HG03066 (cell line): Measurements from ENCODE around the gene CNPY3.
"Not testable (repeated sequence)": the region's sequence is repeated elsewhere in the genome, so short reads cannot be mapped to it uniquely, and the experiment has no call there.

ENCODE experiments used
- ATAC-seq: cut with Tn5 transposase; IDR thresholded peaks from one replicate; pipeline ENCODE4 v1.9.1; 2021; ENCODE audit warnings: low read depth; ENCODE audit not compliant: unreplicated experiment

Gene CNPY3

DNA sequence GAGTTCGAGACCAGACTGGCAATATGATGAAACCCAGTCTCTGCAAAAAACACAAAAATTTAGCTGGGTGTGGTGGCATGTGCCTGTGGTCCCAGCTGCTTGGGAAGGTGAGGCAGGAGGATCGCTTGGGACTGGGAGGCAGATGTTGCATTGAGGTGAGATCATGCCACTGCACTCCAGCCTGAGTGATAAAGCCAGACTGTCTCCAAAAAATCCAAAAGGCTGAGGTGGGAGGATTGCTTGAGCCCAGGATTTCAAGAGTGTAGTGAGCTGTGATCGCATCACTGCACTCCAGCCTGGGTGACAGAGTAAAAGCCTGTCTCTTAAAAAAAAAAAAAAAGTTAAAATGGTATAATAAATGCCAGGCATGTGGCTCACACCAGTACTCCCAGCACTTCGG, 14.7 kb upstream of the CNPY3 start:
- no peak for ATAC-seq

GRCh38 chr6:42915732-42916131, 13.5 kb upstream of the CNPY3 start, which contains the start of gene PTCRA:
TSS of gene PTCRA (plus strand) at chr6:42916053. CDS start at chr6:42916070, 17 bp downstream.
- ATAC-seq: no peak

GRCh38 chr6:42916288-42916687, 13.0 kb upstream of the CNPY3 start:
- ATAC-seq: no peak

- ATAC-seq: no peak
Observed at GRCh38 chr6:42921801-42922200, 7.5 kb upstream of the CNPY3 start.

DNA sequence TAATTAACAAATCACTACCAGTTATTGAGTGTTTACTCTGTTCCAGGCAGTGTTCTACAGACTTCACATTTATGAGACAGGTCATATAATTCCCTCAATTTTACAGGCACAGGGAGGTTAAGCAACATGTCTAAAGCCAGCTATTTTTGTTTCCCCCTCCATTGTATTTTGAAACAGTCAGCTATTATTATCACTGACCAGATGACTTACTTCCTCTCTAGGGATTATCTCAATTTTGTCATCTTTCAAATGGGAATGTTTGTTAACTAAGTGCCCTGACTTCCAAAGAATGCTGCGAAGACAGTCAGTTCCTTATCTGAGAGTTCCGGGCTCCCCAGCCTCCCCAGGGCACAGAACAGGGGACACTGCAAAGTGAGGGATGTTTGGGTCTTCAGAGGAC, 5.6 kb upstream of the CNPY3 start:
- ATAC-seq: no peak

DNA sequence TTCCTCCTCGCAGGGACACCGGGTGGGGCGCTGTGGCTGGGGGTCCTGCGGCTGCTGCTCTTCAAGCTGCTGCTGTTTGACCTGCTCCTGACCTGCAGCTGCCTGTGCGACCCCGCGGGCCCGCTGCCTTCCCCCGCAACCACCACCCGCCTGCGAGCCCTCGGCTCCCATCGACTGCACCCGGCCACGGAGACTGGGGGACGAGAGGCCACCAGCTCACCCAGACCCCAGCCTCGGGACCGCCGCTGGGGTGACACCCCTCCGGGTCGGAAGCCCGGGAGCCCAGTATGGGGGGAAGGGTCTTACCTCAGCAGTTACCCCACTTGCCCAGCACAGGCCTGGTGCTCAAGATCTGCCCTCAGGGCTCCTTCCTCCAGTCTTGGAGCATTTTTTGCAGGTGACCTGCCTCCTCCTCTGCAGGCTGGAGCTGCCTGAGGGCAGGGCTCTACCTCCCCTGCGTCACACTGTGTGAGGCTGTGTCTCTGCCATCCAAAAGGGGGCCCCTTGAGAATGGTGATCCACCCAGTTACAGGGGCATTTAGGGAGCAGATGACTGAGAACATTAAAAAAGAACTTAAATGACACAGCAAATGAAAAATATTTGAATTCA, 3.9 kb upstream of the CNPY3 start:
- no peak for ATAC-seq

DNA sequence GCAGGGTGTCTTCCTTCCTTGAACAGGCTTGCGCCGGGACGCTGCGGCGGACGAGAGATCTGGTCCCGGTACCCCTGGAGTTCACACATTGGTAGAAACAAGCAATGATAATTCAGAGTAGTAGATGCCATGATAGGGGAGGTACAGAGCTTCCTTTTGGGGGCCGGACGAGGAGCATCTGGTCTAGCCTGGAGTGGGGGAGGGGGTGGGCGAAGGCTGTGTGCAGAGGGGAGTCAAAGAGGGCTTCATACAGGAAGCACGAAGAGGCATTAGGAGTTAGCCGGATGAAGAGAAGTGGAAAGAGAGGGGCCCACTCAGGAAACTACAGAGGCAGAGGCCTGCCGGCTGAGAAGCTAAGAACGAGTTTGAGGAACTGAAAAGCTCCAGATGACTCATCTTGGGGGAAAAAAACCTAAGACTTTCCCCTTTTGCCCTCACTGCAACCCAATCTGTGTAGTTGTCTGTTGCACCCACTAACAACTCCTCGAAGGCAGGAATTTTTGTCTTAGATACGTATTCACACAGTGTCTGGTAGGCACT, 611 bp downstream of the CNPY3 start:
- ATAC-seq: peak; percentile 57

GRCh38 chr6:42932412-42932811, 3.1 kb downstream of the CNPY3 start:
- ATAC-seq: no peak

- no peak for ATAC-seq
Observed at GRCh38 chr6:42933205-42933604, 3.9 kb downstream of the CNPY3 start.

DNA sequence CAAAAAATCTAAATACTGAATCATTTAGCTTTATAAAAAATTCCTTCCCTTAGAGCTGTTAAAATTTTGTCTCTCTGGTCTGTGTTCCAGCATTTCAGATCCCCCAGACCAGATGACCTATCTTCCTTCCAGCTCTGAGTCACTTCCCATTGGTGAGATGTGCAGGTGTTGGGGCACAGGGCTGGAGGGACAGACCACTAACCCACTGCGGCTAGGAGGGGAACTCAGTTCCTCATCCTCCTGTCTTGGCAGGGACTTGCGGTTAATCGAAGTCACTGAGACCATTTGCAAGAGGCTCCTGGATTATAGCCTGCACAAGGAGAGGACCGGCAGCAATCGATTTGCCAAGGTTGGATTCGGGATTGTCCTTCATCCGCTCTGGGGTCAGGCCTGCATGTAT, 6.0 kb downstream of the CNPY3 start:
- no peak for ATAC-seq

DNA sequence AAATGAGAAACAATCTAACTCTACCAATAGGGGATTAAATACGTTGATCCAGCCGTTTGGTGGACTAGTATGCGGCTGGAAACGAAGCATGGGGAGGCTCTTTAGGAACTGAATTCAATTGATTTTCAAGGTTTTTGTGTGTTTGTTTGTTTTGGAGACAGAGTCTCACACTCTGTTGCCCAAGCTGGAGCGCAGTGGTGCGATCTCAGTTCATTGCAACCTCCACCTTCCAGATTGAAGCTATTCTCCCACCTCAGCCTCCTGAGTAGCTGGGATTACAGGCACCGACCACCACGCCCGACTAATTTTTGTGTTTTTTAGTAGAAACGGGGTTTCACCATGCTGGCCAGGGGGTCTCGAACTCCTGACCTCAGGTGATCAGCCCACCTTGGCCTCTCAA, 7.1 kb downstream of the CNPY3 start:
- ATAC-seq: no peak

- no peak for ATAC-seq
Observed at GRCh38 chr6:42937548-42938427, 8.5 kb downstream of the CNPY3 start.

- ATAC-seq: no peak
Observed at GRCh38 chr6:42938428-42938796, 9.1 kb downstream of the CNPY3 start.

DNA sequence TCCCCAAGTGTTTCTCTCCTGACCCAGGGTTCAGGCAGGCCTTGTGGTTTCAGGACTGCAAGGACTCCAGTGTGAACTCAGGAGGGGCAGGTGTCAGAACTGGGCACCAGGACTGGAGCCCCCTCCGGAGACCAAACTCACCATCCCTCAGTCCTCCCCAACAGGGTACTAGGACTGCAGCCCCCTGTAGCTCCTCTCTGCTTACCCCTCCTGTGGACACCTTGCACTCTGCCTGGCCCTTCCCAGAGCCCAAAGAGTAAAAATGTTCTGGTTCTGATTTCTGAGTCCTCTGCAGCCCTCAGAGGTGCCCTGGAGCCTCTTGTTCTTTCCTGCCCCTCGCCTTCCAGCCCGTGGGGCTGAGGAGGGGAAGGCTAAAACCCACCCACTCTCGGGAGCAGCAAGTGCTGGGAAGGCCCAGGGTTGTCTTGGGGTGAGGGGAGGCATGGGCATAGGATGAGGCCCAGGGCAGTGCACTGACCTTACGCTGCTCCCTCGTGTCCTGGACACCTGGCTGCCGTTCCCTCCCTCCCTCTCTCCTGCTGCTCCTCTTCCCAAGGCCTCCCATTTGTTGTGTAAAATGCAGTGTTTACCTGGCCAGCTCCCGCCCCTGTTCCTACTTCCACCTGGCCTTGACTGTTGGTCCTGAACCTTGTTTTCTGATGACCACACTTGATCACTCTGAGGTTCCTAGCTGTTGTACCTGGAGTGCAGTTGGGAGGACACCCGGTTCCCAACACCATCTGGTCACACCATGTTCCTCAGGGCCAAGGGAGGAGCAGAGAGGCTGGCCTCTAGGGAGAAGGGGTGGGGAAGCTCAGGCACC, 9.9 kb downstream of the CNPY3 start:
- no peak for ATAC-seq

DNA sequence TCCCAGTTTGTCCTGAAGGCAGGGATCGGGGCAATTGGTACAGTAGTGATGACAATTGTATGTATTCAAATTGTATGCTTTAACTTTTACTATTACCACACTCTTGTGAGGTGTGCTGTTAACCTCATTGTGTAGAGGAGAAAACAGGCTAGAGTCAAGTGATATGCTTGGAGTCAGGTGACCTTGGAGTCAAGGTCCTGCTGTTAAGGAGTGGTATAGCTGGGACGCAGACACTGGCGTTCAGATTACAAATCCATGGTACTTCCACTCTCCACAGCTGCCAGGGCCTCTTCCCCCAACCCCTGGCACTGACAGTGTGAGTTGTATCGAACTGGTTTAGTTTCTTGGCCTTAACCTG, 10.5 kb downstream of the CNPY3 start:
- no peak for ATAC-seq

- no peak for ATAC-seq
Observed at GRCh38 chr6:42940493-42941045, 11.3 kb downstream of the CNPY3 start.

DNA sequence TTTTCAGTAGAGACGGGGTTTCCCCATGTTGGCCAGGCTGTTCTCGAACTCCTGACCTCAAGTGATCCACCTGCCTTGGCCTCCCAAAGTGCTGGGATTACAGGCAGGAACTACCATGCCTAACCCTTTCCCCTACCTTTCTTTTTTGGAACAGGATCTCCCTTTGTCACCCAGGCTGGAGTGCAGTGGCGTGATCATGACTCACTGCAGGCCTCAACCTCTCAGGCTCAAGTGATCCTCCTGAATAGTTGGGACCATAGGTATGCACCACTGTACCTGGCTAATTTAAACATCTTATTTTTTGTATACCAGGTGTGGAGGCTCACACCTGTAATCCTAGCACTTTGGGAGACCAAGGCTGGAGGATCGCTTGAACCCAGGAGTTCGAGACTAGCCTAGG, 12.1 kb downstream of the CNPY3 start:
- ATAC-seq: not testable (repeated sequence)

DNA sequence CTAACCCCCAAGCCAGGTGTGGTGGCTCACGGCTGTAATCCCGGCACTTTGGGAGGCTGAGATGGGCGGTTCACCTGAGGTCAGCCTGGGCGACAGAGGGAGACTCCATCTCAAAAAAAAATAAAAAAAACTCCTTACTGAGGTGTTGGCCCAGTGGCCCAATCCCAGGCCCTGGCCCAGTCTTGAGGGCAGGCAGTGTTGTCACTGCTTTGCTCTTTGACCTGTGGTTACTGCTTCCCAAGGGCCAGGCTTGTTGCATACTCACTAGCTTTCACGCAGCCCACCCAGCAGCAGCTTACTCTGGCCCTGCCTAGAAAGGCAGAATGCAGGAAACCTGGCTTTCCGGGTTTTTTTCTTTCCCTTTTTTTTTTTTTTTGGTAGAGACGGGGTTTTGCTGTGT, 13.2 kb downstream of the CNPY3 start:
- ATAC-seq: no peak

- ATAC-seq: no peak
Observed at GRCh38 chr6:42947950-42948349, 18.7 kb downstream of the CNPY3 start.

DNA sequence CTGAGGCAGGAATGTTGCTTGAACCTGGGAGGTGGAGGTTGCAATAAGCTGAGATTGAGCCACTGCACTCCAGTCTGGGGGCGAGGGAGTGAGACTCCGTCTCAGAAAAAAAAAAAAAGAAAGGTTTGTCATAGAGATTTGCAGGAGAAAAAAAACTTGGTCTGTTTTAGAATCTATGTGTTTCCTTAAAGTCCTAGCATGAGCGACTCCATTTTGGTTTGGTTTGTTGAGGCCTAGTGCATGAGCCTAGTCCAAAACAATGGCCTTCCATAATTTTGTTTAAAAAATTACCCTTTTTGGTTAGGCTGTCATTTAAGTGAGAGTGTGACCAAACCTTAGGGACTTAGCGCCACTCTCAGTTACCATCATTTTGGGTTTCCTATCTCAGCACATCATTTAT, 23.1 kb downstream of the CNPY3 start:
- ATAC-seq: no peak

- not testable (repeated sequence) for ATAC-seq
Observed at GRCh38 chr6:42954405-42954804, 25.1 kb downstream of the CNPY3 start.
